Neural cell (in vitro differentiated cells): ENCODE results near the gene RABEP2. TPM values are rescaled to one million over a fixed set of nuclear protein-coding genes. Genes with fewer than 3 reads are reported as not detected.

Source experiments
- H2AFZ ChIP-seq: fragments of 200-600, 300-800 bp; sonication (generic), shearing (Covaris generic); 2 replicates; pipeline ENCODE4 v1.6.0; 2014; ENCODE audit warnings: low read depth, mild to moderate bottlenecking, antibody characterized with exemption, low read length, moderate library complexity
- H3F3A ChIP-seq: fragments of 200-600 bp; shearing (Covaris generic); 2 replicates; pipeline ENCODE4 v1.6.1; 2016; ENCODE audit warnings: mild to moderate bottlenecking, moderate library complexity, mixed read lengths, antibody characterized with exemption, low read length; ENCODE audit not compliant: insufficient read depth, poor library complexity, severe bottlenecking
- H3K27ac ChIP-seq: fragments of 200-600, 300-800 bp; sonication (generic), shearing (Covaris generic); 2 replicates; pipeline ENCODE4 v1.5.1; 2014; ENCODE audit warnings: mild to moderate bottlenecking, low read length, moderate library complexity
- H3K27me3 ChIP-seq: fragments of 300-800, 200-600 bp; sonication (generic), shearing (Covaris generic); 2 replicates; pipeline ENCODE4 v1.6.0; 2014; ENCODE audit warnings: mild to moderate bottlenecking, low read depth, low read length, moderate library complexity; ENCODE audit not compliant: insufficient read depth
- H3K36me3 ChIP-seq: fragments of 300-800, 200-600 bp; sonication (generic), shearing (Covaris generic); 2 replicates; pipeline ENCODE4 v1.5.1; 2014; ENCODE audit warnings: mild to moderate bottlenecking, antibody characterized with exemption, low read length, moderate library complexity; ENCODE audit not compliant: insufficient read depth
- H3K4me2 ChIP-seq: fragments of 300-800, 200-600 bp; sonication (generic), shearing (Covaris generic); 2 replicates; pipeline ENCODE4 v1.6.0; 2014; ENCODE audit warnings: mild to moderate bottlenecking, low read length
- H3K4me3 ChIP-seq: fragments of 300-800, 200-600 bp; sonication (generic), shearing (Covaris generic); 2 replicates; pipeline ENCODE4 v1.5.1; 2014; ENCODE audit warnings: mild to moderate bottlenecking, low read length, moderate library complexity
- H3K79me2 ChIP-seq: fragments of 200-600 bp; shearing (Covaris generic); replicated peaks from 2 replicates; pipeline ENCODE4 v1.6.0; 2014; ENCODE audit warnings: mild to moderate bottlenecking, low read length, moderate library complexity; ENCODE audit not compliant: insufficient read depth
- H3K9ac ChIP-seq: fragments of 300-800, 200-600 bp; sonication (generic), shearing (Covaris generic); 2 replicates; pipeline ENCODE4 v1.6.1; 2016; ENCODE audit warnings: mild to moderate bottlenecking, low read length, mixed read lengths
- H3K9me2 ChIP-seq: fragments of 200-600 bp; shearing (Covaris generic); 2 replicates; pipeline ENCODE4 v1.6.1; 2016; ENCODE audit warnings: mild to moderate bottlenecking, low read length, mixed read lengths; ENCODE audit not compliant: insufficient read depth
- H3K9me3 ChIP-seq: fragments of 200-600, 300-800 bp; sonication (generic), shearing (Covaris generic); 2 replicates; pipeline ENCODE4 v1.6.1; 2016; ENCODE audit warnings: mild to moderate bottlenecking, mixed run types, low read length, moderate library complexity, mixed read lengths
- H4K20me1 ChIP-seq: fragments of 200-600 bp; shearing (Covaris generic); 2 replicates; pipeline ENCODE4 v1.6.1; 2016; ENCODE audit warnings: mild to moderate bottlenecking, mixed run types; ENCODE audit not compliant: insufficient read depth
- CTCF ChIP-seq: fragments of 450-650 bp; IDR thresholded peaks from 2 replicates; pipeline ENCODE4 v1.5.1; 2014; ENCODE audit warnings: antibody characterized with exemption, mild to moderate bottlenecking, moderate library complexity; ENCODE audit not compliant: poor library complexity, severe bottlenecking
- EP300 ChIP-seq: fragments of 450-650 bp; conservative IDR thresholded peaks from 2 replicates; pipeline ENCODE4 v1.6.1; 2014; ENCODE audit warnings: antibody characterized with exemption, mild to moderate bottlenecking, moderate library complexity; ENCODE audit not compliant: poor library complexity, severe bottlenecking
- EZH2 ChIP-seq: fragments of 200-600, 300-800 bp; shearing (Covaris generic), sonication (generic); IDR thresholded peaks from 2 replicates; pipeline ENCODE4 v1.6.1; 2014; ENCODE audit warnings: antibody characterized with exemption, low read length, borderline replicate concordance, mild to moderate bottlenecking; ENCODE audit not compliant: insufficient read depth, poor library complexity, severe bottlenecking
- MXI1 ChIP-seq: fragments of 450-650 bp; conservative IDR thresholded peaks from 2 replicates; pipeline ENCODE4 v1.6.1; 2014; ENCODE audit warnings: antibody characterized with exemption, mild to moderate bottlenecking; ENCODE audit not compliant: poor library complexity, severe bottlenecking
- POLR2AphosphoS5 ChIP-seq: IDR thresholded peaks from 2 replicates; pipeline ENCODE4 v1.6.1; 2012
- RAD21 ChIP-seq: fragments of 450-650 bp; conservative IDR thresholded peaks from 2 replicates; pipeline ENCODE4 v1.6.1; 2014; ENCODE audit warnings: antibody characterized with exemption, mild to moderate bottlenecking, moderate library complexity
- REST ChIP-seq: IDR thresholded peaks from 2 replicates; pipeline ENCODE4 v1.6.1; 2012; ENCODE audit warnings: borderline replicate concordance
- SMC3 ChIP-seq: fragments of 450-650 bp; conservative IDR thresholded peaks from 2 replicates; pipeline ENCODE4 v1.6.1; 2014; ENCODE audit warnings: antibody characterized with exemption, mild to moderate bottlenecking, moderate library complexity; ENCODE audit not compliant: poor library complexity
- TAF1 ChIP-seq: IDR thresholded peaks from 2 replicates; pipeline ENCODE4 v1.6.1; 2012; ENCODE audit warnings: low read depth
- polyA plus RNA-seq: library from polyadenylated mRNA; depleted of rRNA; stranded (reverse); fragments of >200 nt; gene quantifications from 2 replicates; pipeline ENCODE4 v1.2.3, GENCODE V29; 2014

RABEP2 gene
- polyA plus RNA-seq, 1 donor from 2014 or later, result 27.5 TPM

GRCh38 chr16:28933171-28933570 lies 8.1 kb upstream of the RABEP2 start:
- H3F3A ChIP-seq, result no peaks in the 10 kb centered on the region
- H3K4me2 ChIP-seq, result no peak overlapping the region
- no peaks in the 10 kb centered on the region for H3K9me3 ChIP-seq
- no peaks in the 10 kb centered on the region for H3K79me2 ChIP-seq
- no peak overlapping the region for H3K4me3 ChIP-seq
- no peaks in the 10 kb centered on the region for H3K27me3 ChIP-seq
- no peaks in the 10 kb centered on the region for H4K20me1 ChIP-seq
- no peak overlapping the region for H3K9ac ChIP-seq
- H2AFZ ChIP-seq, result no peak overlapping the region
- no peaks in the 10 kb centered on the region for H3K9me2 ChIP-seq
- no peak for TF ChIP-seq POLR2AphosphoS5
- no peak for TF ChIP-seq REST
- no peak for TF ChIP-seq CTCF
- no peak for TF ChIP-seq TAF1
- TF ChIP-seq SMC3, result no peak
- no peak for TF ChIP-seq MXI1
- no peak for TF ChIP-seq EP300
- TF ChIP-seq EZH2, result no peak
- TF ChIP-seq RAD21, result no peak
- H3K27ac ChIP-seq, result no peak overlapping the region
- no peaks in the 10 kb centered on the region for H3K36me3 ChIP-seq

- H3K4me2 ChIP-seq, result no peak overlapping the region
- TF ChIP-seq EZH2 (no peak), MXI1 (no peak), CTCF (no peak)
- H3K27me3 ChIP-seq, result no peaks in the 10 kb centered on the region
- H3K36me3 ChIP-seq, result no peaks in the 10 kb centered on the region
- no peak overlapping the region for H3K9ac ChIP-seq
- no peak overlapping the region for H2AFZ ChIP-seq
- no peaks in the 10 kb centered on the region for H3K79me2 ChIP-seq
- H3F3A ChIP-seq, result no peaks in the 10 kb centered on the region
- no peak overlapping the region for H3K4me3 ChIP-seq
- H3K9me2 ChIP-seq, result no peaks in the 10 kb centered on the region
- H4K20me1 ChIP-seq, result no peaks in the 10 kb centered on the region
- no peaks in the 10 kb centered on the region for H3K9me3 ChIP-seq
- no peak overlapping the region for H3K27ac ChIP-seq
Observed at GRCh38 chr16:28932339-28933141, 7.5 kb upstream of the RABEP2 start.
